Upper lobe of right lung (tissue), 1 donor: Measurements from ENCODE around the gene TPCN2. TPM values are rescaled to one million over a fixed set of nuclear protein-coding genes. Genes with fewer than 3 reads are reported as not detected.
A peak's percentile ranks its signal among the peaks of the same experiment; 100 is the strongest.

ENCODE experiments used
- ATAC-seq: fragments of 200-7000 bp; cut with Tn5 transposase; one replicate; pipeline ENCODE4 v1.9.1; 2020; ENCODE audit warnings: mild to moderate bottlenecking, moderate library complexity
- DNase-seq: peaks from one replicate; pipeline ENCODE4 v3.0.0-alpha.2; 2020
- H3K27ac ChIP-seq: fragments of 200-600 bp; one replicate; pipeline ENCODE4 v1.8.0; 2022
- H3K27me3 ChIP-seq: fragments of 200-600 bp; one replicate; pipeline ENCODE4 v1.8.0; 2022; ENCODE audit warnings: mild to moderate bottlenecking
- H3K36me3 ChIP-seq: fragments of 200-600 bp; one replicate; pipeline ENCODE4 v1.8.0; 2022
- H3K4me1 ChIP-seq: fragments of 200-600 bp; one replicate; pipeline ENCODE4 v1.8.0; 2022
- H3K4me3 ChIP-seq: fragments of 200-600 bp; one replicate; pipeline ENCODE4 v1.8.0; 2022; ENCODE audit warnings: mild to moderate bottlenecking
- H3K9me3 ChIP-seq: fragments of 200-600 bp; one replicate; pipeline ENCODE4 v1.8.0; 2022
- intact Hi-C: fragments of 100-400 bp; cut with DNase I; formaldehyde crosslinking; loops from one replicate; pipeline ENCODE4 v1.11.0; 2022
- total RNA-seq: library from RNA; stranded (reverse); fragmentation: NEBNext Ultra II Directional; extraction: Animal tissue kit (Norgen Biotek cat#: 25700); gene quantifications from one replicate; pipeline ENCODE4 v1.2.1, GENCODE V29; 2021
- TF ChIP-seq, protein P1 (sequence below): fragments of 200-600 bp; IDR thresholded peaks from one replicate; pipeline ENCODE4 v1.8.0; 2022; ENCODE audit warnings: antibody characterized with exemption
- donor health status: DM: no; HTN: yes; CAD: no; lungs with severe emphysema.

Gene TPCN2
- total RNA-seq, 1 donor from 2014 or later: 16.6 TPM

DNA sequence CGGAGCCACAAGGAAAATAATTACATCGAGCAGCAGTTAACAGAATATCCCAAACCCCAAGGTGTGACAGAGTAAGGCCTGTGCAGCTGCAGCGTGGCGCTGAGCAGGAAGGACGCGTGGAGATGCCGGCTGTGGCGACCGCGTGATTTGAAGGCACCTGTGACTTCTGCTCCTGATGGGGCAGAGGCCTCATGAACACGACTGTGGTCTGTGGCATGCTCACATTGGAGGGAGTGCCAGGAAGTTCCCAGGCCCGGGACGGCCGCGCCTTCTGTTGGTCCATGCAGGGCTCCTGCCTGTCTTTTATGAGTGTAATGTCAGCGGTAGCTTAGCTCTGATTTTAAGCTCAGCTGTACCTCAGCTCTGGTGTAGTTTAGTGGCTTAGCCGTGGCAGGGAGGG is 50.4 kb downstream of the TPCN2 start:
- Histone ChIP-seq H3K4me1 (no peaks in the 10 kb centered on the region), H3K4me3 (no peak overlapping the region), H3K27ac (no peak overlapping the region), H3K9me3 (no peaks in the 10 kb centered on the region), H3K36me3 (no peaks in the 10 kb centered on the region), H3K27me3 (peaks cover 11% of the 10 kb centered on the region)
- ATAC-seq: no peak
- intact Hi-C loops: no loop called here
- TF ChIP-seq, protein P1, sequence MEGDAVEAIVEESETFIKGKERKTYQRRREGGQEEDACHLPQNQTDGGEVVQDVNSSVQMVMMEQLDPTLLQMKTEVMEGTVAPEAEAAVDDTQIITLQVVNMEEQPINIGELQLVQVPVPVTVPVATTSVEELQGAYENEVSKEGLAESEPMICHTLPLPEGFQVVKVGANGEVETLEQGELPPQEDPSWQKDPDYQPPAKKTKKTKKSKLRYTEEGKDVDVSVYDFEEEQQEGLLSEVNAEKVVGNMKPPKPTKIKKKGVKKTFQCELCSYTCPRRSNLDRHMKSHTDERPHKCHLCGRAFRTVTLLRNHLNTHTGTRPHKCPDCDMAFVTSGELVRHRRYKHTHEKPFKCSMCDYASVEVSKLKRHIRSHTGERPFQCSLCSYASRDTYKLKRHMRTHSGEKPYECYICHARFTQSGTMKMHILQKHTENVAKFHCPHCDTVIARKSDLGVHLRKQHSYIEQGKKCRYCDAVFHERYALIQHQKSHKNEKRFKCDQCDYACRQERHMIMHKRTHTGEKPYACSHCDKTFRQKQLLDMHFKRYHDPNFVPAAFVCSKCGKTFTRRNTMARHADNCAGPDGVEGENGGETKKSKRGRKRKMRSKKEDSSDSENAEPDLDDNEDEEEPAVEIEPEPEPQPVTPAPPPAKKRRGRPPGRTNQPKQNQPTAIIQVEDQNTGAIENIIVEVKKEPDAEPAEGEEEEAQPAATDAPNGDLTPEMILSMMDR: no peak
- DNase-seq: no peak

DNA sequence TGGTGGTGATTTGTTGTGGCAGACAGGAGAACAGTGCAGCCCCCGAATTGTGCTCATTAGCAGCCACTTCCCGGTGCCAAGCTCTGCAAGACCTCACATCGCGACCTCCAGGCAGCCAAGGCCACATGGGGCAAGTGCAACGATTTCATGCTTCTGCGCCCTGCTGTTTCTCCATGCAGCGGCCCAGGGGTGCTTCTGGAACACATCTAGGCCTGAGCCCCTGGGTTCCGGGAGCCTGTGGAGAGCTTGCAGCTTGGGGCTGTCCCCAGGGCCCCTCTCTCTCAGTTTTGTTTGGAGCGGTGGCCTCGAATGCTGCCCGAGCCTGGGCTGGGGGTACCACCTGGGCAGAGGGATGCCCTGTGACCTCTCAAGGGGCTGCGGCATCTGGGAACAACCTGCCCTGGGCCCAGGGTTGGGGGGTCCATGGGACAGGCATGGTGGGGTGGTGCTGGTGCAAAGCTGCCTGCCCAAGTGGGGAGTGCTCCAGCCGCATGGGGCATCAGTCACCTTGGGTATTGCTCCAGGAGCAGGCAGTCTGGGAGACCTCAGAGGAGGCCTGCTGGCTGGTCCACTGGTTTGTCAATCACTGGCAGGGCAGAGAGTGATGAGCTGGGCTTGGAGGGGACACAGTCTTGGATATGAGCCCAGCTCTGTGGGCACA is 51.9 kb downstream of the TPCN2 start:
- DNase-seq (no peak), ATAC-seq (no peak)
- TF ChIP-seq, protein P1: no peak
- Histone ChIP-seq H3K4me1 (peaks cover 2% of the 10 kb centered on the region), H3K4me3 (no peak overlapping the region), H3K27ac (no peak overlapping the region), H3K36me3 (no peaks in the 10 kb centered on the region), H3K27me3 (peaks cover 11% of the 10 kb centered on the region), H3K9me3 (no peaks in the 10 kb centered on the region)
- intact Hi-C loops: loop anchor here (5.0 to 10.0 kb wide), 2 partner anchors 194 to 547 kb away; partner anchors contain the start of gene MYEOV

DNA sequence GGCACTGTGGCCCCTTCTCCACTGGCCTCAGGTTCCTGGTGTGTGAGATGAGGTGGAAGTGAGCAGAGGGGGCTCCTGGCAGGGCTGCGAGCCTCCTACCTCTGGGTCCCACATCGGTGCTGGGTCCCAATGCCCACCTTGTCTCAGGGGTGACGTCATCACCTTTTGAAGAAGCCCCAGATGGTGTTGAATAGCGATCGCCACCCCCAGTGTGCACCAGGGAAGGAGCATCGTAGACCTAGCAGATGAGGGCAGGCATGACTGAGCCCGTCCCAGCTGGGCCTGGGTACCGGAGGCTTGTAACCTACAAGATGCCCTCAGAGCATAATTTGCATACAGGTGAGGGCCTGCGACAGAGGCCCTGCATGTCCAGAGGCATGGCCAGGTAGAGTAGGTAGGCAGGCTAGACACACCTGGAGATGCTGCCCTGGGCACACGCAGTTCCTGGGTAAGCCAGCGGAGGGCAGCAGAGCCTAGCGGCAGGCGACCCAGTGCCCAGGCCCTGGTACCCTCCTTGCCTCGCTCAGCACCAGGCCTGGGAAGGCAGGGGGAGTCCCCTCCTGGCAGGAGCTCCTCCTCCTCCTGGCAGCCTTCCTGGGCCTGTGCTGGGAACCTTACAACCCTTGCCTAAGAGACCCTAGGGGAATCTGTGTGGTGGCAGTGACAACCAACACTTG is 52.5 kb downstream of the TPCN2 start:
- ATAC-seq (peak; percentile 96), DNase-seq (peak; percentile 93)
- Histone ChIP-seq H3K4me3 (no peak overlapping the region), H3K4me1 (peaks cover 9% of the 10 kb centered on the region), H3K27me3 (peaks cover 11% of the 10 kb centered on the region), H3K27ac (no peak overlapping the region), H3K36me3 (no peaks in the 10 kb centered on the region), H3K9me3 (no peaks in the 10 kb centered on the region)
- TF ChIP-seq, protein P1: peak; percentile 100
- intact Hi-C loops: loop anchor here (5.0 to 10.0 kb wide), 2 partner anchors 194 to 546 kb away; partner anchors contain the start of gene MYEOV

DNA sequence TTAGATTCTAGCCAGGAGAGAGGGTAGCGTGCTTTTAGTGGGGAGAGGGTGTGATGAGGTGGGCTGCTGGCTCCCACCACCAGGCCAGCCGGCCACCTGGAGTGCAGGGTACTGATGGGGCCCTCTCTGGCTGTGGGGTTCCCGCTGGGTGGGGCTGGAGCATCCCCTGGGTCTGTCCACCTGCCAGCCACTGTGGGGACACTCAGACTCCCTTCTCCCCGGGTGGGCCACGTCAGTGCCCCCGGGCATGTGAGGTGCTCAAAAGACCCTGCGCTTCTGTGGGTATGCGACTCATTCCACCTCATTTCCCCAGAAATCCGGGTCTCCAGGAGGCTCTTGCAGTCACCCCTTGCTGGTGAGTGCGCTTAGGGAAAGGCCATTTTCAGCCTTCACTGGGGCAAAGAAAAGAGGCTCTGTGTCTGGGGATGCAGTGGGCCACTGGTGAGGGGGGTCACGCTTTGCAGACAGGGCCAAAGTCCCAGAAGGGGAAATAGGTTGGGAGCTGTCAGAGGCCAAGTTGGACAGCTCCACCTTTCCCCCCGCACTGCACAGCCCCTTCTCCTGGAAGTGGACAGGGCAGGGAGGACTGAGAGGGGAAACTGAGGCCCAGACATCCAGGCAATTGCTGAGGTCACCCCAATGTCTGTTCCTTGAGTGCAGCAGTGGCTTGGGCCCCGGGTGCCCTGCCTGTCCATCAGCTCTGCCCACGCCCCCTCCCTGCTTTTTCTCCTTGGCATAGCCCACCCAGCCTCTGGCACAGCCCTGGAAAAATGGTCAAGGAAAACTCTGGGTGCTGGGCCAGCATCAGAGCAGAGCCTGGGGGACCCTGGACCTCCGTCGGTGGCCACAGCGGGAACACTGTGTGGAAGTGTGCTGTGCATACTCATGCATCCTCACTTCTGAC is 53.3 kb downstream of the TPCN2 start:
- DNase-seq (no peak), ATAC-seq (no peak)
- TF ChIP-seq, protein P1: no peak
- Histone ChIP-seq H3K4me1 (peaks cover 16% of the 10 kb centered on the region), H3K4me3 (no peak overlapping the region), H3K36me3 (no peaks in the 10 kb centered on the region), H3K9me3 (no peaks in the 10 kb centered on the region), H3K27ac (no peak overlapping the region), H3K27me3 (peaks cover 11% of the 10 kb centered on the region)
- intact Hi-C loops: loop anchor here (5.0 to 10.0 kb wide), 2 partner anchors 193 to 545 kb away; partner anchors contain the start of gene MYEOV
